ENCODE measurements around the gene ABAT. TPM values are rescaled to one million over a fixed set of nuclear protein-coding genes. Genes with fewer than 3 reads are reported as not detected.

ABAT gene
- total RNA-seq, result 1.4 and 3.7 TPM in 2 replicates

DNA sequence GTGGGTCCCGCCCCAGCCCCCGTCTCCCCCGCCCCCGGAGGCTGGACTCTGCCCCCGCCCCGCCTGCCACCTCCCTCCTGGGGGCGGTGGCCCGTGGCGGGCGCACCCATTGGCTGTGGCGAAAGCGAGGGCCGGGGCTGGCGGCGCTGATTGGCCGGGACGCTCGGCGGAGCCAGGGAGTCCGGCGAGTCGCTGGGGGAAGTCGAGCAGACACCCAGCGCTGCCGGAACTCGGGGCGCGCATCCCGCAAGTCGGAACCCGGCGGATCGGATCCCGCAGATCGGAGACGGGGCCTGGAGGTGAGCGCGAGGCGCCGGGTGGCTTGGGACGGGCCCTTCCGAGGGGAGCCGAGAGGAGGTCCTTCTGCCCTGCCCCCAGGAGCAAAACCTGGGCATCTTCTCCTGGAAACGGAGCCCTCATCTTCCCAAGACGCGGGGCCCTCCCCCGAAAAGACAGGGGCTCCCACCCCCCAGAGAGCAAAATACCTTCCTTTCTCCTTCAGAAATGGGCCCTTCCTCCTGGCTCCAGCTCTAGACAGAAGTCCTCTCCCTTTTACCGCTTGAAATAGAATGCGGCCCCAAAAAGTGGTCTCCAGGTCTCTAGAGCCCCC, at the start of gene ABAT:
ABAT (plus strand) TSS at position 205 of the 610 bp plus-strand sequence. CDS start 61,123 bp downstream, outside the sequence.
- DNase-seq, result peak; percentile 81

DNA sequence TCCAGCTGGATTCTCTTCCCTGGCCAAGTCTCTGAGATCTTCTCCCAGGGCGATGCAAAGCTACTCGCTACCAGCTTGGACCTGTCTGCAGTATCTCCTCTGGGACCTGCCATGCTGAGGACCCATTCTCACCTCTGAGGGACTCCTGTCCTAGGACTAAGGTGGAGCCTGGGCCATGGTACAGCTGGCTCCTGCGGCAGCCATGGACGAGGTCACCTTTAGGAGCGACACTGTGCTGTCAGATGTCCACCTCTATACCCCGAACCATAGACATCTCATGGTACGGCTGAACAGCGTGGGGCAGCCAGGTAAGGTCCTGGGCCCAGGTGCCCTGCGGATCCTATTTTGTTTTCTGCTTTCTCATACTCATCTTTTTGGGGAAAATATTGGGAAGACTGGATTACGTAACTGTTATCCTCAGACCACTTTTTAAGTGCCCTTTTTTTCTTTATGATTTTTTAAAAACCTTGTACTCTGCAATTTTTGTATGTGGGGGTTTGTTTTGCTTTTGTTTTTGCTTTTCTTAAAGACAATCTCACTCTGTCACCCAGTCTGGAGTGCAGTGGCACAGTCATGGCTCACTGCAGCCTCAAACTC, 48.8 kb upstream of the ABAT start:
- no peak for DNase-seq

DNA sequence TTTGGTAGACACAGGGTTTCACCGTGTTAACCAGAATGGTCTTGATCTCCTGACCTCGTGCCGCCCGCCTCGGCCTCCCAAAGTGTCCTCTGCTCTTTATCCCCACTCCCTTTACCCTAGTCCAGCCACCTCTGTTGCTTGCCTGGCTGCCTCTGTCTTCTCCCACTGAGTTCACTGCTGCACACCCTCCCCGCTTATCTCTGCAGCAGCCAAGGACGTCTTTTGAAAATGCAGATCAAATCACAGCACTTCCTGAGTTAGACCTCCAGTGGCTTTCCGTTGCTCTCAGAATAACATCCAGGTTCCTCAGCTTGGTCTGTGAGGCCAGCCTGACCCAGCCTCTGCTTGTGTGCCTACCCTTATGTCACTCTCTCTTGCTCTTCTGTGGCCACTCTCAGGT, 47.5 kb upstream of the ABAT start:
- no peak for DNase-seq

DNA sequence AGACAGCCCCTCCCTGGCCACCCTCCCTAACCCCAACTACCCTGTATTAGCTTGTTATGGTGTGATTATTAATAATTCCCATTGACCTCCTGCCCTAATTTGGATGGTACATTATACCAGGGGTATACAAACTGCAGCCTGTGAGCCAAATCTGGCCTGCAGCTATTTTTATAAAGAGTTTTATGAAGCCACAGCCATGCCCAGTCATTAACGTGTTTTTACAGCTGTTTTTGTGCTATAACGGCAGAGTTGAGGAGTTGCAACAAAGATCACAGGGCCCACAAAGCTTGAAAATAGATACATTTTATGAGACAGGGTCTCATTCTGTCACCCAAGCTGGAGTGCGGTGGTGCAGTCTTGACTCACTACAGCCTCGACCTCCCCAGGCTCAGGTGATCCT, 47.0 kb upstream of the ABAT start:
- DNase-seq, result no peak

DNA sequence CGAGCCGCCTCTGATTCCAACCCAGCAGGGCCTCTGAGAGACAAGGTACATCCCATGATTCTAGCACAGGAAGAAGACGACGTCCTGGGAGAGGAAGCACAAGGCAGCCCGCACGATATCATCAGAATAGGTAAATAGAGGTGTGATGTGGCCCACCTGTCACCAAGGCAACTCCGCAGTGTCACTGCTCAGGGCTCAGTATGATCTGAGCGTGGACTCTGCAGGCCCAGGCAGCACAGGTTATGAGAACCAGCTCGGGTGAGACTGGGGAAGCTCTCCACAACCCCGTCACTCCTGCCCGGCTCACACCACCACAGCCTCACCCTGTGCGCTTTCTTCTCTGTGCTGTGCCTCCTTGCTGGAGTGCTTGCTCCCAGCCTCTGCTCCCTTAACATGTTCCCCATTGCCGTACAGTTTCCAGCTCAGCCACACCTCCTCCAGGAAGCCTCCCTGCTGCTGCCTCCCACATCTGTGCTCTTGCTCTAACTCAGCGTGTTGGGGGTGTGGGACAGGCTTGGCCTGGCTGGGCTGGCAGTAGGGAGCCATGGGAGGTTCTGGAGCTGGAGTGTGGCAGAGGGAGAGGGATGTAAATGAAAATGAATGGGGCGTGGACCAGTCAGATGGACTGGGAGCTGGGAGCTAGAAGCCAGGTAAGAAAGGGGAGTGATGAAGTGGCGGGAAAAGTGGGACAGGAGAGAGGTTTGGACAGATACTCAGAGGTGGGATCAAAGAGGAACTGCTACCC, 45.3 kb upstream of the ABAT start:
- DNase-seq, result no peak

DNA sequence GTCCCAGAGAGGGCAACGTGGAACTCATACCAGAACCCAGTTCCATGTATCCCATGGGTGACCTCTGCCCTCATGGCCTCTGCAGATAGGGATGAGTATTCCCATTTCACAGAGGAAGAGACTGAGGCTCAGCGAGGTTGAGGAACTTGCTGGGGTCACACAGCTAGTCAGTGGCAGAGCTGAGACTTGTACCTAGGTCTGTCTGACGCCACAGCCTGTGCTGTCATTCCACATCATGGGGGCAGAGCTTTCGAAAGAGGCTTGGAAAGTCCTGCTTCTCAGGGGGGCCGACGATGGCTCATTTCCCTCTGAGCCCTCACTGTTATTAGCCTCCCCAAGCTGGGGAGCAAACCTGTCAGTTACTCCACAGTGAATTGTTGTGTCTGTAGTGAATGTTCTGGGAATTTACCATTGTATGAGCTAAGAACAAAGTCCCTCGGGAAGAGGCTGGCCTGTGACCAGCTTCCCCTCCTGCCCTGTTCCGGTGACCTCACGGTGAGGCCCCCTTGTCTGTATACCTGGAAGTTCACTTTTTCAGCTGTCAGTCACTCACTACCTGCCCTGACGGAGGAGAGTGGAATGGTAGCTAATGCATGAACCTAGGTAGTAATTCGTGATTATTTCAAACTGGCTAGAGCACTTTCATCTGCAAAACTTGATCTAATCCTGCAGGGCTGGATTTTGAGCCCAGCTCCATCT, 44.0 kb upstream of the ABAT start:
- DNase-seq, result no peak

DNA sequence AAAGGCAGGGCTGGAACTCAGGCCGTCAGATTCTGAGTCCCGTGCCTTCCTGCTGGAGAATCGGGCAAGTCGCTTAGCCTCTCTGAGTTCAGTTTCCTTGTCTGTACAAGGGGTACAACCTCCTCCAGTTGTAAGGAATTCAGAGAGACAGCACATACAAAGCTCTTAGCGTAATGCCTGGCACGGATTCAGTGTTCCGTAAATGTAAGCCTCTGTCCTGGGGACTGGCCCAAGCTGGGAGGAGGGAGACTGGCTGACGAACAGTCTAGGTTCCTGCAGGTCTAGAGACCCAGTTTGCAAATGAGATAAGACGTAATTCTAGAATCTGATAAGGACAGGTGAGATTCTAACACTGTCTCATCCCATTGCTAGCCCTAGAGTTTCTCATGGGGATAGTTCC, 43.0 kb upstream of the ABAT start:
- no peak for DNase-seq

DNA sequence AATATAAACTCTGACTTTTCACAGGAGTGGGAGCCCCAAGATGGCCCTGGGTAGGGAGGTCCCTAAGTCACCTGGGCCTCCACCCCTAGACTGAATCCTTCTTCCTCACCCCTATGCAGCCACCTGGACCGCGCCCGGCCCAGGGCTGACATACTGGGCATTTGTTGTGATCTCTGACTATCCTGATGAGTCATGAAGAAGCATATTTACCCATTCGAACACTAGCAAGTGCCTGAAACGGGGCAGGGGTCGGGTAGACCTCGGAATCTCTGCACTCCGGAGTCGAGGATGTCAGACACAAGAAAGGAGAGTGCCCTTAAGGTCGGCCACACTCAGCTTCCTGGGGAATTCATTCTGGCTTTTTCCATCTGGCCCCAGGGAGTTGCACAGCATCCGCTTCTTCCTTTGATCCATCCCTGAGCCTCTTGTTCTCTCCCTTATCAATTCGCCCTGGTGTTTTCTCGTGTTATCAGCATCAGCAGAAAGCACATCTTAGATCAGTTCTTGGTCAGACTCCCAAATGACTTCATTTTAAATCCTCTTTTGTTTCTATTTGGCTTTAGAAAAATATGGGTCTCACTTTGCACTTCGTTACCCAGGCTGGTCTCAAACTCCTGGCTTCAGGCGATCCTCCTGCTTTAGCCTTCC, 42.5 kb upstream of the ABAT start:
- DNase-seq, result no peak

DNA sequence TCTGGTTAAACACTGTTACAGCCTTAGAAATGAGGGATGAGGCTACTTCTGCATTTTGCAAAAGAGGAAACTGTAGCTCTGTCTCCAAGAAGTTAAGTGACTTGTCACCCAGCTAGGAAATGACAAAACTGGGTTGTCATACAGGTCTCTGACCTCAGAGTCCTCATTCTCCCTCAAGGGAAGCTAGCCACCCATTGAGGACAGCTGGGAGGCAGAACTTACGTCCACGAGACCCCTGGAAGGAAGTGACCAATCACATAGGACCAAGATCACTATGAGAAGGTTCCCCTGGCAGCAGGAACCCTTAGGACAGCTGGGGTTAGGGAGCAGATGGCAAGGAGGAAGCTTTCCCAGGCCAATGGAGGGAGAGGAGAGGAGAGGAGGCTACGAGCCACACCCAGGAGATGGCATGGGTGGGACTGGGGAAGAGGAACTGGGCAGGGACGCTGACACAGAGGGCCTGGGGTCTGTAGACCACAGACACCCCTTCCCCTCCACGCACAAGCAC, 41.7 kb upstream of the ABAT start:
- no peak for DNase-seq

DNA sequence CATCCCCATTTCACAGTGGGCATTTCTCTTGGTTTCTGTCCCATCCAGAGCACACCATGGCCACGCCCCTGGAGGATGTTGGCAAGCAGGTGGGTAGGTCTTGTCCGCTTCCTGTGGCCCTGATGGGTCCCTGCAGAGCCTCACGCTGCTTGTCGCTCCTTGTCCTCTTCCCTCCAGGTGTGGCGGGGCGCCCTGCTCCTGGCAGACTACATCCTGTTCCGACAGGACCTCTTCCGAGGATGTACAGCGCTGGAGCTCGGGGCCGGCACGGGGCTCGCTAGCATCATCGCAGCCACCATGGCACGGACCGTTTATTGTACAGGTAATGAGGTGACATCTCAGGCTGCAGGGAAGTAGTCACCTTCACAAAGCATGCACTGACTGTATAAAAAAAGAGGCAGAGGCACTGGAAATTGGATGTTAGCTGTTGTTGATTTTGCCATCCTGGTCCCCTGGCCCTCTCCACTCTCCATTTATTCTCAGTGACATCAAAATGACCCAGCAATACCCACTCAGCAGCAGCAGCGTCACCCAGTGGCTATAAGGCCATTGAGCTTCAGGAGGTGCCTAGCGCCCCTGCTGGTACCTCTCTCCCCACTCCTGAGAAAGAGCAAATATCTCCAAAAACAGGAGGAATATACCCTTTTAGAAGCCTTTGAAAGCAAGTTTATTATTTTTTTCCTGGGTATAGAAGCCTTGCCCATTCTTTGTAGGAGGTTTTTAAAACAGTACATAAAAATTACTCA, 39.3 kb upstream of the ABAT start:
- DNase-seq, result peak; percentile 23

DNA sequence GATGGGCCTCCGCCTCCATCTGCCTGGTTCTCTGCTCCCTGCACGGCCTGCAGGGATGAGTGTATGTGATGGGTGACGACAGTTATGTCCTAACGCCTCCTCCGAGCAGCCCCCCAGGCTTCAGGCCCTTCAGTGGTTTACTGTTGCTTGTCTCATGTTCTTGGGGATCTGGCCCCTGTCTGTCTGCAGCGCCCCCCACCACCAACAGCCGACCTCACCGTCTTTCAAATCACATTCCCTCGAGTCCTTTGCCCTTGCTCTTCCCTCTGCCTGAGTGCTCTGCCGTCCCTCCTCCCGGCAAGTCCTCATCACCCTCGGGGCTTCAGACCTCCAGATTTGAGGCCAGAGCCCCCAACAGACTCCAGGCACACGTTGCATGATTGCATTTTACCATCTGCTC, 34.7 kb upstream of the ABAT start:
- DNase-seq, result no peak

DNA sequence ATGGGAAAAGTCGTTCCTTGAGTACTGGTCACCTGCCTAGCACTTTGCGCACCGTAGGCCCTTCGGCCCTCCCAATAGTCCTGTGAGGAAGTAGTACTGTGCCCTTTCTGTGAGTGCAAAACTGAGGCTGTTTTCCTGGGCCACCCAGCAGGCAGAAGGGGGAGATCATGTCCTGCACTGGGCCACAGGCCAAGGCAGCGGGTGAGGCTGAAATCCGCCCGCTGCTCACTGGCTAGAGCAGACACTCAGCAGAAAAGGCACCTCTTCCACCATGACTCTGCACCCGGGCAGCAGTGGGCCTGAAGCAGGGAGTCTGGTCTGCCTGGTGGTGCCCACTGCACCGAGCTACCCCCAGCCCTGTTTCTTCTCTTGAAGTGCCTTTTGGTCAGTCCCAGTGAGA, 32.7 kb upstream of the ABAT start:
- no peak for DNase-seq

DNA sequence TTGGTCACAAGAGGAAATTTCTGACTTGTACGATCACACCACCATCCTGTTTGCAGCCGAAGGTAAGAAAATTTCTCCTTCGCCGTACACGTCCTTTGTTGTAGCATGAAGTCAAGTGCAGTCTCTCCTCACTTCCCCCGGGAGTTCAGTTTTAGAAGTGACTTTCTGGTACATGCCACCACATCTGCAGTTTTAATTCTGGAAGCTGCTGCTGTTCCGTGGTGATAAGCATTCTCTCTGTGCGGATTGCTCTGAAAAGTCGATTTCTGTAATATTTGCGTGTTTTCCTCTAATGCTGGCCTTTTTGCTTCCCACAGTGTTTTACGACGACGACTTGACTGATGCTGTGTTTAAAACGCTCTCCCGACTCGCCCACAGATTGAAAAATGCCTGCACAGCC, 32.3 kb upstream of the ABAT start:
- DNase-seq, result no peak

DNA sequence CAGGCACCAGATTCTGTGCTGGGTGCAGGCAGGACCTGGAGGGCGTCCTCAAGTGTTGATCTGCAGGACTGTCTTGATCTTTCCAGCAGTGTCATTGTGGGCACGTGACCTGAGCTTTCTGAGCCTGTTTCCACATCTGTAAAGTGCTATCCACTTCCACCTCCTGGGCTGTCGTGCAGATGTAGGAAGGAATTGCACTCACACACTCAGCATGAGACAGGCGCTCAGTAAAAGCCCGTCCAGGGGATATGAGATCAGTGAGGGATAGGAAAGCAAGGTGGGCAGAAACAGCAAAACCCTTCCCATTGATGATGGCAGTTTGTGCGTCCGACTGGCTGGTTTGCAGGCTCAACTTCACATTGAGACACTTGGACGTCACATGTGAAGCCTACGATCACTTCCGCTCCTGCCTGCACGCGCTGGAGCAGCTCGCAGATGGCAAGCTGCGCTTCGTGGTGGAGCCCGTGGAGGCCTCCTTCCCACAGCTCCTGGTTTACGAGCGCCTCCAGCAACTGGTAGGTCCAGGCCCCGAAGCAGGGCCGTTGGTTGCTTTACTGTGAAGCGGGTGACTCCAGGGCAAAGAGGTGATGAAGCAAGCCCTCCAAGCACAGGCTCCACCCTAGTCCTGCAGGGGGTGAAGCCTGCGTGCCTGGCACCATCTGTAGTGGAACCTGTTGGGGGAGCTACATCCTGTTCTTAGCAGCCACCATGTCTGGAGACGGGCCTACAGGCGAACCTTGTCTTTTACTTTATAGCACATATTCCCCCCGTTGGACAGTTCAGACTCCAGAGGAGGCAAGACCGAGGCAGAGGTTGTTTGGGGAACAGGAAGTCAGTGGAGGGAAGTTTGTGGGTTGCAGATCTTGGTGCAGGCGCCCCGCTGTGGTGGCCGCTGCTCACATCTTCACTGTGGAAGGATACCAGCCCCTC, 29.9 kb upstream of the ABAT start:
- DNase-seq, result no peak

DNA sequence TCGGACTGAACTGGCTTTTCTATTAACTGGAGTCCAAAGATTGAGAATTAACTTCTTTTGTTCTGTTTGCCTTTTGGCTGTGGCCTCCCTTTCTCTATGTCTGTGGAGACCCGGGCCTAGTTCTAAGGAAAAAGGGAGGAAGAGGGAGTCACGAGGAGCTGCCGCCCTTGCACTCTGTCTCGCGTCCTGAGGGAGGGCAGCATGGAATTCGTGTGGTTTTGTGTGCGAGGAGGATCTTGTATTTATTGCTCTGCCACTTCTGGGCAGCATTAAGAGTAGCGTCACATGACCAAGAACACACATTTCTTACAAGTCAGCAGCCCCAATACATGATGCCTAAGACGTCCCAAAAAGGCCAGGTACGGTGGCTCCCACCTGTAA, 29.3 kb upstream of the ABAT start:
- no peak for DNase-seq

DNA sequence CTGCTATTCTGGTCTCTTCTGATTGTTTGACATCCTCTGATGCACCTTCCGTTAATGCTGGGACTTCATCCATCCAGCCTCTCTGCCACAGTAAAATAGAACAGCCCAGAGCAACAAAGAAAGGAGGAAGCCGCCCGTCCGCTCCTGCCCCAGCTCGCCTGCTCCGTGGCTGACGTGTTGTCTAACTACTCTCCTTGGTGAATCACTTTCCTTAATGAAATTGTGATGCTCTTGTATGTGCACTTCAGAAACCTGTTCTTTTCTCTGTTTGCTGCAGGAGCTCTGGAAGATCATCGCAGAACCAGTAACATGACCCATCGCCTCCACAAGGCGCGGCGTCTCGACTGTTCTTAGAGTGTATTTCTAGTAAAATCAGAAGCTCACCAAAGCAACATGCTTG, 28.6 kb upstream of the ABAT start:
- no peak for DNase-seq

DNA sequence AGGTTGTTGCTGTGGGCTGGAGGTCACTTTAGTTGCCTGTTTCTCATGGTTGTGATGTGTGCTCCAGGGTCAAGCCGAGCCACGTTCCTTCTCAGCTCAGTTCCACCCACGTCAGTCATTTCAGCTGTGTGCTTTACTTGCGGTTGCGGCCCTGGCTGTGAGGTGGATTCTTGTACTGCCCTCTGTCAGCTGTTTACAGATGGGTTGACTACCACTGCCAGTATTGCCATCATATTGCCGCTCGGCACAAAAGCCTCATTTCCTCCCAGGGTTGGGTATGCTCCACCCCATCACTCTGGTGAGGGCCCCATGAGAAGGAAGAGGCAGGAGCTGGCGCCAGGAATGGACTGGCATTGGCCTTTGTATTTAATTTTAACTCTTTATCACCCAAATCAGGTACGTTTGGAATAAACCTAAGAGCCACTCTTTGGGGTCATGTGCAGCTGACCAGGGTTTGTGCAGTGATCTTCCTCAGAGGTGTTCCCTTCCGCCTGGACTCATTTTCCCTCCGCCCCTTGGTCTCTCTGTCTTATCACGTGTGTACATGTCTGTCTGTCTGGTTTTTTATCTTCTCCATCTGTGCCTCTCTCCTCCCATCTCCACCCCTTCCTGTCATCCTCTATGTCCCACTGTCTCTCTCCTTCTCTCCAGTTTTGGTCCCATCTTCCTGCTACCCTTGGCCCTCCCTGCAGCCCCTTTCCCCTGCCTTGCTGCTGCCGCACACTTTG, 27.9 kb upstream of the ABAT start:
- no peak for DNase-seq

DNA sequence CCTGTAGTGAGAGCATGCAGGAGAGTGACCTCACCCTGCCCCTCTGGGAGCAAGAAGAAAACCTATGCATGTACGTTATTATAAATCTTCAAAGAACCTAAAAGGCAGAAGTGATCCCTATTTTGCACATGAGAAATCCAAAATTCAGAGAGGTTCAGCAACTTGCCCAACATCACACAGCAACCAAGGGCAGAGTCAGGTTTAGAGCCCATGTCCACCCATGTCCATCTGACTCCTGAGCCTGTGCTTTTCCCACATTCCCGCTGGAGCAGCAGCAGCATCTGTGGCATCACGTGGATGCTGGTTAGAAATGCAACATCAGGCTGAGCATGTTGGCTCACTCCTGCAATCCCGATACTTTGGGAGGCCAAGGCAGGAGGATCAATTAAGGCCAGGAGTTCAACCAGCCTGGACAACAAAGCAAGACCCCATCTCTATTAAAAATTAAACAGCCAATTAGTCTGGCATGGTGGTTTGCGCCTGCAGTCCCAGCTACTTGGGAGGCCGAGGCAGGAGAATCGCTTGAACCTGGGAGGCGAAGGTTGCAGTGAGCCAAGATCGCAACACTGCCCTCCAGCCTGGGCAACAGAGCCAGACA, 26.6 kb upstream of the ABAT start:
- DNase-seq, result no peak

DNA sequence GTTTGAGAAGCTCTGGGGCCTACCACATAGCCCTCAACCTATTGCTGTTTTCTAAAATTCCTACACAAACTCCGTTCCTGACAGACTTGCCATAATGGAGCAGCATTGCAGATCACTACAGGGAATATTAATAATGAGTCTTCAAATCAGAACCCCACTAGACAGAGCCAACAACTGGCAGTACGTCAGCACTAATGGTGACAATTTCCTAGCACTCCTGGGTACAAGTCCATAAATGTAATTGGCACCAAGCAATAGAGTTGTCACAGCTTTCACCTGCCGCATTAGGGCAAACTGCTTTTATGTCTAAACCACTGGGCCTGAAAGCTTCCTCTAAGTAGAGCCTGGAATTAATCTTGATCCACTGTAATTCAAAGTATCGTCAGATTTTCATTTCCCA, 25.5 kb upstream of the ABAT start:
- no peak for DNase-seq
